GM12878 (cell line): Measurements from ENCODE around the gene SRSF5.

Source experiments
- CBFB ChIP-seq: IDR thresholded peaks from 2 replicates; pipeline ENCODE4 v1.6.1; 2016; ENCODE audit warnings: antibody characterized with exemption, low read depth
- CREM ChIP-seq: IDR thresholded peaks from 2 replicates; pipeline ENCODE4 v1.6.1; 2014; ENCODE audit warnings: antibody characterized with exemption, low read depth
- CTCF ChIP-seq, 3 experiments: IDR thresholded peaks in 2 of 3; conservative IDR thresholded peaks in 1 of 3; 2 replicates each; pipeline ENCODE4 v1.5.1; 2011; ENCODE audit warnings: low read depth in 3 of 3, low read length in 3 of 3, mild to moderate bottlenecking in 3 of 3, control low read depth in 2 of 3, moderate library complexity in 2 of 3, inconsistent platforms in 1 of 3, mixed read lengths in 1 of 3; ENCODE audit not compliant: control insufficient read depth in 2 of 3, insufficient read depth in 1 of 3; ENCODE audit errors: extremely low read depth in 1 of 3
- EZH2 ChIP-seq: IDR thresholded peaks from 2 replicates; pipeline ENCODE4 v1.6.1; 2012; ENCODE audit warnings: low read depth, mild to moderate bottlenecking, control low read depth, inconsistent platforms, low read length, borderline replicate concordance; ENCODE audit not compliant: control insufficient read depth
- FOXK2 ChIP-seq: fragments of 450-650 bp; IDR thresholded peaks from 2 replicates; pipeline ENCODE4 v1.6.1; 2017; ENCODE audit warnings: mild to moderate bottlenecking, moderate library complexity
- KDM1A ChIP-seq: fragments of 200-600 bp; sonication (generic); IDR thresholded peaks from 2 replicates; pipeline ENCODE4 v1.6.1; 2016; ENCODE audit warnings: borderline replicate concordance
- MEF2A ChIP-seq: IDR thresholded peaks from 2 replicates; pipeline ENCODE4 v1.6.1; 2011; ENCODE audit warnings: low read depth, mild to moderate bottlenecking, low read length, moderate library complexity; ENCODE audit not compliant: insufficient read depth
- RAD21 ChIP-seq: IDR thresholded peaks from 2 replicates; pipeline ENCODE4 v1.6.1; 2011; ENCODE audit warnings: mild to moderate bottlenecking, low read depth, low read length, moderate library complexity; ENCODE audit not compliant: insufficient read depth
- RCOR1 ChIP-seq: conservative IDR thresholded peaks from 2 replicates; pipeline ENCODE4 v1.6.1; 2012; ENCODE audit warnings: low read depth, low read length, improper control_type of control experiment
- SIN3A ChIP-seq: IDR thresholded peaks from 2 replicates; pipeline ENCODE4 v1.6.1; 2012; ENCODE audit warnings: low read depth, low read length, improper control_type of control experiment
- YY1 ChIP-seq: IDR thresholded peaks from 2 replicates; pipeline ENCODE4 v1.6.1; 2011; ENCODE audit warnings: low read depth, mild to moderate bottlenecking, low read length
- ZNF274 ChIP-seq: IDR thresholded peaks from one replicate; pipeline ENCODE4 v1.8.0; 2011; ENCODE audit not compliant: insufficient read length, insufficient read depth
- TF ChIP-seq, protein P1 (sequence below): IDR thresholded peaks from 2 replicates; pipeline ENCODE4 v1.6.1; 2011; ENCODE audit warnings: low read depth, low read length, improper control_type of control experiment, borderline replicate concordance

DNA sequence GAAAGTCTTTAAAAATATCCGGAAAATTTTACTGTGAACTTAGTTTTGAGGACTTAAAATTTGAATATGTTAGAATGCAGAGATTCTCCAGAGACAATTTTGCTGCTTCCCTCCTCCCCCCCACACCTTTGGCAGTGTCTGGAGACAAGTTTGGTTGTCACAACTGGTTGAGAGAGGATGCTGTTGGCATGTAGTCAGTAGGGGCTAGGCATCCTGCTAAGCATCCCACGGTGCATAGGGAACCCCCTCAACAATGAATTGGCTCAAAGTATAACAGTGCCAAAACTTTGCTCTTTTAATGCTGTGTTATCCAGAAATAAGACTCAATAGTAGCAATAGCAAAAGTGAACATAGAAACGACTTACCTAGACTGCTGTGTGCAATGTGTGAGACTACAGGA lies 3.6 kb downstream of the SRSF5 start:
- TF ChIP-seq ZNF274 (no peak), KDM1A (no peak), EZH2 (no peak), MEF2A (no peak), FOXK2 (no peak), SIN3A (no peak), RAD21 (no peak), CTCF (IDR thresholded peaks at IDR 0.05 in 2 of 3, conservative IDR thresholded peaks at IDR 0.05 in 1 of 3; ENCODE audit: control insufficient read depth in 2 of 3, extremely low read depth in 1 of 3, insufficient read depth in 1 of 3, low read depth in 3 of 3, low read length in 3 of 3) (no peak), YY1 (no peak), CBFB (no peak), RCOR1 (no peak), CREM (no peak)
- TF ChIP-seq, protein P1, sequence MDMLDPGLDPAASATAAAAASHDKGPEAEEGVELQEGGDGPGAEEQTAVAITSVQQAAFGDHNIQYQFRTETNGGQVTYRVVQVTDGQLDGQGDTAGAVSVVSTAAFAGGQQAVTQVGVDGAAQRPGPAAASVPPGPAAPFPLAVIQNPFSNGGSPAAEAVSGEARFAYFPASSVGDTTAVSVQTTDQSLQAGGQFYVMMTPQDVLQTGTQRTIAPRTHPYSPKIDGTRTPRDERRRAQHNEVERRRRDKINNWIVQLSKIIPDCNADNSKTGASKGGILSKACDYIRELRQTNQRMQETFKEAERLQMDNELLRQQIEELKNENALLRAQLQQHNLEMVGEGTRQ: no peak
